ENCODE measurements around the gene RAB1B.

GRCh38 chr11:66263785-66264184 is 4.7 kb upstream of the RAB1B start:
- TF ChIP-seq EZH2phosphoT487 (IDR thresholded peaks at IDR 0.05; ENCODE audit: borderline replicate concordance, low read length) (no peak), CTCF (IDR thresholded peaks at IDR 0.05; ENCODE audit: low read depth, low read length, poor library complexity, severe bottlenecking) (no peak)

Data from DOHH2 (cell line).